PC-9 (cell line): Measurements from ENCODE around the gene TACC3. TPM values are rescaled to one million over a fixed set of nuclear protein-coding genes. Genes with fewer than 3 reads are reported as not detected.

Experiments used
- BruUV-seq: library from RNA; stranded (reverse); fragments of 400-500 nt; replicated peaks from 2 replicates; lab custom pipeline; 2021; lab: Mats Ljungman, UMichigan
- CTCF ChIA-PET: fragments of 300-600 bp; sonication (Branson Sonifier 250); formaldehyde crosslinking; loops from one replicate; lab custom pipeline; 2022; ENCODE audit warnings: antibody characterized with exemption; lab: Charles Lee
- POLR2A ChIA-PET: fragments of 300-600 bp; sonication (Branson Sonifier 250); formaldehyde crosslinking; loops from one replicate; lab custom pipeline; 2022; ENCODE audit warnings: antibody characterized with exemption; ENCODE audit not compliant: unreplicated experiment; lab: Charles Lee
- DNase-seq, 2 experiments: peaks; one replicate each; pipeline versions ENCODE4 v3.0.0 to v3.0.0-alpha.2; 2015 to 2022; ENCODE audit warnings: mixed read lengths in 1 of 2
- H2AFZ ChIP-seq: fragments of 200-600 bp; sonication (generic); 2 replicates; pipeline ENCODE4 v1.8.1; 2017; ENCODE audit warnings: antibody characterized with exemption
- H3F3A ChIP-seq: fragments of 200-600 bp; sonication (generic); 2 replicates; pipeline ENCODE4 v1.8.1; 2017; ENCODE audit warnings: antibody characterized with exemption, mild to moderate bottlenecking, low read depth; ENCODE audit not compliant: insufficient read depth
- H3K27ac ChIP-seq: fragments of 200-600 bp; sonication (generic); 2 replicates; pipeline ENCODE4 v1.6.1; 2016; ENCODE audit warnings: mixed run types
- H3K27me3 ChIP-seq: fragments of 200-600 bp; sonication (generic); 2 replicates; pipeline ENCODE4 v1.6.1; 2016; ENCODE audit warnings: low read depth, mixed run types; ENCODE audit not compliant: insufficient read depth
- H3K36me3 ChIP-seq: fragments of 200-600 bp; sonication (generic); 2 replicates; pipeline ENCODE4 v1.6.1; 2016; ENCODE audit warnings: low read depth, mixed run types
- H3K4me1 ChIP-seq: fragments of 200-600 bp; sonication (generic); replicated peaks from 2 replicates; pipeline ENCODE4 v1.6.1; 2016; ENCODE audit warnings: mixed run types; ENCODE audit not compliant: insufficient read depth
- H3K4me2 ChIP-seq: fragments of 200-600 bp; sonication (generic); 2 replicates; pipeline ENCODE4 v1.6.1; 2017; ENCODE audit warnings: mixed run types
- H3K4me3 ChIP-seq: fragments of 200-600 bp; sonication (generic); 2 replicates; pipeline ENCODE4 v1.6.1; 2016; ENCODE audit warnings: mixed run types
- H3K79me2 ChIP-seq: fragments of 200-600 bp; sonication (generic); 2 replicates; pipeline ENCODE4 v1.6.1; 2017; ENCODE audit warnings: low read depth, mixed run types
- H3K9me2 ChIP-seq: fragments of 200-600 bp; sonication (generic); 2 replicates; pipeline ENCODE4 v1.8.1; 2017; ENCODE audit warnings: mild to moderate bottlenecking; ENCODE audit not compliant: insufficient read depth
- H3K9me3 ChIP-seq: fragments of 200-600 bp; sonication (generic); 2 replicates; pipeline ENCODE4 v1.8.1; 2016; ENCODE audit warnings: low read depth; ENCODE audit not compliant: insufficient read depth
- H4K20me1 ChIP-seq: fragments of 200-600 bp; sonication (generic); 2 replicates; pipeline ENCODE4 v1.8.1; 2017; ENCODE audit not compliant: insufficient read depth
- EZH2 ChIP-seq: fragments of 200-600 bp; sonication (generic); IDR thresholded peaks from 2 replicates; pipeline ENCODE4 v1.8.0; 2017; ENCODE audit warnings: antibody characterized with exemption, low read depth
- intact Hi-C: fragments of 100-400 bp; cut with micrococcal nuclease; formaldehyde crosslinking; loops from one replicate; pipeline ENCODE4 v1.10.0; 2022; ENCODE audit not compliant: unreplicated experiment
- total RNA-seq: library from RNA; stranded (reverse); gene quantifications from 2 replicates; pipeline ENCODE4 v1.2.3, GENCODE V29; 2021
- TF ChIP-seq, protein P1 (sequence below): fragments of 200-600 bp; sonication (generic); conservative IDR thresholded peaks from 2 replicates; pipeline ENCODE4 v1.6.1; 2017; ENCODE audit warnings: mixed run types, antibody characterized with exemption, mild to moderate bottlenecking, moderate library complexity

TACC3 gene
- total RNA-seq, 1 experiment from 2014 or later, result 134 TPM

DNA sequence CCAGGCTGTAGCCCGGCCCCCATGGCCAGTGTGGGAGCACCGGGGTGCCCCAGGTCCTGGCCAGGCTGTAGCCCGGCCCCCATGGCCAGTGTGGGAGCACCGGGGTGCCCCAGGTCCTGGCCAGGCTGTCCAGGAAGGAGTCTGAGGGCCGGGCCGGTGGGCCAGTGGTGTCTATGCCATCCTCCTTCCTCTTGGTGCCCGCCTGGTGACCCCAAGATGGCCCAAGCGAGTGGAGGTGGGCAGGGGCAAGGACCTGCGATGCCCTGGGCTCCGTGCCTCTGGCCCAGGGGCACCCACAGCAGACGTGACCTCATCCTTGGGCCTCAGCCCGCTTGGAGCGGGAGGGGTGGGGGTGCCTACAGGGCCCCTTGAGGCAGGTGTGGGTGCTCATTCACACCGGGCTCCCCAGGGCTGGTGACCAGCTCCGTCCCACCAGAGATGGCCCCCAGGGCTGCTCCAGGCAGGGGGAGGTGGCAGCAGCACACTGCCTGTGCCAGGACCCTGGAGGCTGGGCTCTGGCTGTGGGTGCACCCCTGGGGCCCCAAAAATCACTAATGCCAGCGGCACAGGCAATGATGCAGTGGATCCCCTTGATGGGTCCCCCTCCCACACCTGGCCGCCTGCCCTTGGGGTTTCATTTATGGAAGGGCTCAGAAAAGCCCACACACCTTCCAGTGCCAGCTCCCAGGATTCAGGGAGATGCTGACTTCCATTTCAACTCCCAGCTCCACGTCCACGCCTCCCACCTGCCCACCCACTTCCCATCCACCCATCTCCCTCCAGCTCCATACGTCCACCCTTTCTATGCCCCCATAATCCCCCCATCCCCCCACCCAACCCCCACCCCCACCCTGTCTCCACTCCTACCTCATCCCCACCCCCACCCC is 35.8 kb downstream of the TACC3 start:
- H3K79me2 ChIP-seq, result no peaks in the 10 kb centered on the region
- no peak for TF ChIP-seq EZH2
- TF ChIP-seq, protein P1, sequence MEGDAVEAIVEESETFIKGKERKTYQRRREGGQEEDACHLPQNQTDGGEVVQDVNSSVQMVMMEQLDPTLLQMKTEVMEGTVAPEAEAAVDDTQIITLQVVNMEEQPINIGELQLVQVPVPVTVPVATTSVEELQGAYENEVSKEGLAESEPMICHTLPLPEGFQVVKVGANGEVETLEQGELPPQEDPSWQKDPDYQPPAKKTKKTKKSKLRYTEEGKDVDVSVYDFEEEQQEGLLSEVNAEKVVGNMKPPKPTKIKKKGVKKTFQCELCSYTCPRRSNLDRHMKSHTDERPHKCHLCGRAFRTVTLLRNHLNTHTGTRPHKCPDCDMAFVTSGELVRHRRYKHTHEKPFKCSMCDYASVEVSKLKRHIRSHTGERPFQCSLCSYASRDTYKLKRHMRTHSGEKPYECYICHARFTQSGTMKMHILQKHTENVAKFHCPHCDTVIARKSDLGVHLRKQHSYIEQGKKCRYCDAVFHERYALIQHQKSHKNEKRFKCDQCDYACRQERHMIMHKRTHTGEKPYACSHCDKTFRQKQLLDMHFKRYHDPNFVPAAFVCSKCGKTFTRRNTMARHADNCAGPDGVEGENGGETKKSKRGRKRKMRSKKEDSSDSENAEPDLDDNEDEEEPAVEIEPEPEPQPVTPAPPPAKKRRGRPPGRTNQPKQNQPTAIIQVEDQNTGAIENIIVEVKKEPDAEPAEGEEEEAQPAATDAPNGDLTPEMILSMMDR, result no peak
- ChIA-PET CTCF (no interaction called here), POLR2A (no interaction called here)
- H3K4me1 ChIP-seq, result no peaks in the 10 kb centered on the region
- BruUV-seq, result no TSS peak
- H3K27me3 ChIP-seq, result no peaks in the 10 kb centered on the region
- intact Hi-C loops, result no loop called here
- peaks cover 3% of the 10 kb centered on the region; the same call in 1 of the 2 replicates for H3F3A ChIP-seq
- no peak overlapping the region for H3K27ac ChIP-seq
- H3K36me3 ChIP-seq, result no peaks in the 10 kb centered on the region
- H3K4me2 ChIP-seq, result no peak overlapping the region
- no peak overlapping the region for H3K4me3 ChIP-seq
- H3K9me2 ChIP-seq, result no peaks in the 10 kb centered on the region
- H2AFZ ChIP-seq, result no peak overlapping the region
- no peaks in the 10 kb centered on the region for H3K9me3 ChIP-seq
- no peaks in the 10 kb centered on the region for H4K20me1 ChIP-seq
- DNase-seq, result no peak

DNA sequence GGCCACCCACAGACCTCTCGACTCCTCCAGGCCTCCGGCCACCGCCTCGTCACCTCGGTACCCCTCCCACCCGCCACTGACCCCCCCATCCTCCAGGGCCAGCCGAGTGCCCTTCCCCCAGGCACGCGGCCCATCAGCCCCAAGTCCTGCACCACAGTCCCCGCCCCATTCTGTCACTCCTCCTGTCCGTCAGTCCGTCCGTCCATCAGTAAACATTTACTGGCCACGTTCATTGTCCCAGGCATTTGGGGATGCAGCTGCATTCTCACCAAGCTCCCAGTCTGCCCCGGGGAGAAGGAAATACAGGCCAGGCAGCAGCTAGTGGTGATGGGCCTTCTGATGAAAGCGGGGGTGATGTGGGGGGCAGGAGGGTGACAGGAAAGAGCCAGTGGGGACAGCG is 36.5 kb downstream of the TACC3 start:
- H4K20me1 ChIP-seq, result no peaks in the 10 kb centered on the region
- H3K9me2 ChIP-seq, result no peaks in the 10 kb centered on the region
- DNase-seq, result no peak
- TF ChIP-seq, protein P1, result no peak
- no peak for TF ChIP-seq EZH2
- no peaks in the 10 kb centered on the region for H3K4me1 ChIP-seq
- H3K4me3 ChIP-seq, result no peak overlapping the region
- ChIA-PET POLR2A (no interaction called here), CTCF (no interaction called here)
- H3K36me3 ChIP-seq, result no peaks in the 10 kb centered on the region
- H3K27me3 ChIP-seq, result no peaks in the 10 kb centered on the region
- H3K27ac ChIP-seq, result no peak overlapping the region
- no peaks in the 10 kb centered on the region for H3K79me2 ChIP-seq
- peaks cover 3% of the 10 kb centered on the region; the same call in 1 of the 2 replicates for H3F3A ChIP-seq
- BruUV-seq, result no TSS peak
- intact Hi-C loops, result no loop called here
- no peak overlapping the region for H2AFZ ChIP-seq
- H3K4me2 ChIP-seq, result no peak overlapping the region
- no peaks in the 10 kb centered on the region for H3K9me3 ChIP-seq

DNA sequence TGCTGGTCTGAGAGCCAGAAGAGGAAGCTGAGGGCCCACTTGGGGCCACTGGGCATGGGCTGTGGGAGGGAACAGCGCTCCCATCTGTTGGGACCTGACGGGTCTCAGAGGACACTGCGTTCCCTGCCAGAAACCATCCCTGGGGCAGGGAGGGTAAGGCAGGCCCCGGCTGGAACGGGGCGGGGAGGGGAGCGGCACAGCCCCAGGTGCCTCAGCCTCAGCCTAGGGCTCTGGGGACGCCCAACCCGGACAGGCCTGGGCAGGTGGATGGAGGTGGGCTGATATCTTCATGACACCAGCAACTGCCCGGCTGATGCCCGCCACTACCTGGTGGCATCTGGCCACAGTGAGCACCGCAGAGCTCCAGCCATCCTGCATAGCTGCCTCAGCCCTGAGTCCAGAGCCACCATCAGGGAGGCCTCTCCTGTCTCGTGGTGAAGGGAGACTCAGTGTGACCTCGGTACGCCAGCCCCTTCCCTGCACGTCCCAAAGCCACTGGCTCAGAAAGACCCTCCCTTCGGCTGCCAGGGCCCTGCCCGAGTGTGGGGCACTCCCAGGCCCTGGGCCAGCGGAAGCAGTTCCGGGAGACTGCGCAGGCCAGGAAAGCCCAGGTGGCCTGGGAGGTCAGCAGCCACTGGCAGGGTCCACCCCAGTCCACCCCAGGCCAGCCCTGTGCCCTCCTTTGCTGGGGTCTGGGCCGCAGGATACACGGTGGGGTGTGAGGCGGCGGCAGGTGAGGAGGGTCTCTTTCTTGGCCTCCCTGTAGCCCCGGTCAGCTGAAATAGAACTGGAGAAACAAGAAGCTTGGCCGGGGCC is 37.2 kb downstream of the TACC3 start:
- Histone ChIP-seq H2AFZ (no peak overlapping the region), H4K20me1 (no peaks in the 10 kb centered on the region), H3K9me2 (no peaks in the 10 kb centered on the region), H3K4me3 (no peak overlapping the region), H3K36me3 (no peaks in the 10 kb centered on the region), H3K4me1 (no peaks in the 10 kb centered on the region), H3K4me2 (no peak overlapping the region), H3K27me3 (no peaks in the 10 kb centered on the region), H3F3A (peaks cover 3% of the 10 kb centered on the region; the same call in 1 of the 2 replicates), H3K27ac (no peak overlapping the region), H3K79me2 (no peaks in the 10 kb centered on the region), H3K9me3 (no peaks in the 10 kb centered on the region)
- no peak for TF ChIP-seq EZH2
- TF ChIP-seq, protein P1, result no peak
- CTCF ChIA-PET, result no interaction called here
- BruUV-seq, result no TSS peak
- intact Hi-C loops, result no loop called here
- no peak for DNase-seq
- POLR2A ChIA-PET, result no interaction called here
